ENCODE data around the gene CRYZL1.

CRYZL1 gene

GRCh38 chr21:33668180-33668579, 26.6 kb upstream of the CRYZL1 start:
- no peak overlapping the region for H3K27ac ChIP-seq
- no peak for DNase-seq
- H3K4me3 ChIP-seq = no peak overlapping the region
- no peaks in the 10 kb centered on the region for H3K9me3 ChIP-seq
- no peak for TF ChIP-seq CTCF (IDR thresholded peaks at IDR 0.05)
- no peaks in the 10 kb centered on the region for H3K36me3 ChIP-seq
- H3K27me3 ChIP-seq = no peaks in the 10 kb centered on the region
- intact Hi-C loops (cut with DNase I; ENCODE audit: low total_unique reads) = loop anchor here (5.0 kb wide), 1 partner anchor 34 kb away; no protein-coding TSS in a partner anchor
- peaks cover 0 to 4% (median 3%) of the 10 kb centered on the region in 4 donors for H3K4me1 ChIP-seq

- no peaks in the 10 kb centered on the region for H3K27me3 ChIP-seq
- TF ChIP-seq CTCF (IDR thresholded peaks at IDR 0.05) = no peak
- no peak overlapping the region for H3K4me3 ChIP-seq
- intact Hi-C loops (cut with DNase I; ENCODE audit: low total_unique reads) = loop anchor here (5.0 kb wide), 1 partner anchor 35 kb away; no protein-coding TSS in a partner anchor
- H3K4me1 ChIP-seq = peaks cover 0 to 4% (median 3%) of the 10 kb centered on the region in 4 donors
- H3K36me3 ChIP-seq = no peaks in the 10 kb centered on the region
- no peak for DNase-seq
- no peak overlapping the region for H3K27ac ChIP-seq
- H3K9me3 ChIP-seq = no peaks in the 10 kb centered on the region
These were observed 26.1 kb upstream of the CRYZL1 start for GRCh38 chr21:33667636-33668035.

GRCh38 chr21:33666153-33666552, 24.6 kb upstream of the CRYZL1 start:
- Histone ChIP-seq H3K36me3 (no peaks in the 10 kb centered on the region), H3K27ac (no peak overlapping the region), H3K4me3 (no peak overlapping the region)

GRCh38 chr21:33664135-33664534, 22.6 kb upstream of the CRYZL1 start:
- Histone ChIP-seq H3K9me3 (no peaks in the 10 kb centered on the region), H3K36me3 (no peaks in the 10 kb centered on the region), H3K4me3 (no peak overlapping the region), H3K27me3 (no peaks in the 10 kb centered on the region), H3K4me1 (peaks cover 0 to 24% (median 11%) of the 10 kb centered on the region in 4 donors), H3K27ac (no peak overlapping the region)
- intact Hi-C loops (cut with DNase I; ENCODE audit: low total_unique reads) = no loop called here
- no peak for TF ChIP-seq CTCF (IDR thresholded peaks at IDR 0.05)
- no peak for DNase-seq

More at GRCh38 chr21:33666153-33666552, 24.6 kb upstream of the CRYZL1 start:
- H3K4me1 ChIP-seq = peaks cover 0 to 4% (median 3%) of the 10 kb centered on the region in 4 donors
- intact Hi-C loops (cut with DNase I; ENCODE audit: low total_unique reads) = loop anchor here (5.0 kb wide), 1 partner anchor 36 kb away; no protein-coding TSS in a partner anchor
- TF ChIP-seq CTCF (IDR thresholded peaks at IDR 0.05) = no peak
- DNase-seq = no peak
- no peaks in the 10 kb centered on the region for H3K9me3 ChIP-seq
- H3K27me3 ChIP-seq = no peaks in the 10 kb centered on the region

GRCh38 chr21:33663241-33663640, 21.7 kb upstream of the CRYZL1 start:
- Histone ChIP-seq H3K27ac (no peak overlapping the region), H3K4me3 (no peak overlapping the region), H3K27me3 (no peaks in the 10 kb centered on the region), H3K9me3 (no peaks in the 10 kb centered on the region), H3K36me3 (no peaks in the 10 kb centered on the region), H3K4me1 (peaks cover 0 to 29% (median 12%) of the 10 kb centered on the region in 4 donors)
- intact Hi-C loops (cut with DNase I; ENCODE audit: low total_unique reads) = no loop called here
- TF ChIP-seq CTCF (IDR thresholded peaks at IDR 0.05) = no peak
- no peak for DNase-seq

GRCh38 chr21:33662046-33662445, 20.5 kb upstream of the CRYZL1 start:
- peaks cover 0 to 36% (median 12%) of the 10 kb centered on the region in 4 donors for H3K4me1 ChIP-seq
- no peak for TF ChIP-seq CTCF (IDR thresholded peaks at IDR 0.05)
- H3K36me3 ChIP-seq = no peaks in the 10 kb centered on the region
- H3K4me3 ChIP-seq = no peak overlapping the region
- no peaks in the 10 kb centered on the region for H3K27me3 ChIP-seq
- no peaks in the 10 kb centered on the region for H3K9me3 ChIP-seq
- DNase-seq = no peak
- H3K27ac ChIP-seq = no peak overlapping the region
- intact Hi-C loops (cut with DNase I; ENCODE audit: low total_unique reads) = no loop called here

Data from tibial artery (tissue), 4 donors.